Measurements from ENCODE around the gene CTAG1B.

CTAG1B gene

DNA sequence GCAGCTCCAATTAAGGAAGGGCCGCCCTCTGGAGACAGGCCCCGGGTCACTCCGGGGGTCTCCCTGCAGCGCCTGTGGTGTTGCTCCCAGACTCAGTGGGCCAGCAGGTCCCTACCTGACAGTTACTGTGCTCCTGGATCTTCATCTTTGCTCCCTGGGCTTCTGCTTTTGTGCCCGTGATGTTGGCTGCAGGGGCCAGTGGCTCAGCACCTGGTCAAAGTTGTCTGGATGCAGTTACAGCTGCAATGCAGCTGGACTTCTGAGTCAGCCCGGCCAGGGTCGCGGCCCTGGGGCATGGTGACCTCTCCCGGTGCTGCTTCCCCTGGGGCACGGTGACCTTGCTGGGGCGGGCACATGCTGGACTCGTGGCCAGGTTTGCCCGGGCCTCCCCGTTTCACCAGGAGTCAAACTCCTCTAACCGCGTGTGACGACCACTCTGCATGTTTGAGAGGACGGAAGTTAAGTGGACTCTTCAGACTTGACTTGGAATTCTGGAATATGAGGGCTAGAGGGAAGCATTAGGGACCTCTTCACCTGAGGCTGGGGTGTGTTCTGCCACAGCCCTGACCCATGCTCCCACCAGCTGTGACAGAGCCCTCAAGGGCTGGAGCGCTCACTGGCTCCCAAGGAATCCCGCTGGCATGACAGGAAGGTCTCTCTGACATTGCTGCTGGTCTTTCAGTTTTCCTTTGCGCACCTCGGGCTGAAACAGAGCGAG, 30.6 kb upstream of the CTAG1B start:
- TF ChIP-seq GATA2 (IDR thresholded peaks at IDR 0.05; ENCODE audit: low read depth, low read length) (no peak), GATA3 (IDR thresholded peaks at IDR 0.05; ENCODE audit: low read depth, low read length) (no peak)

DNA sequence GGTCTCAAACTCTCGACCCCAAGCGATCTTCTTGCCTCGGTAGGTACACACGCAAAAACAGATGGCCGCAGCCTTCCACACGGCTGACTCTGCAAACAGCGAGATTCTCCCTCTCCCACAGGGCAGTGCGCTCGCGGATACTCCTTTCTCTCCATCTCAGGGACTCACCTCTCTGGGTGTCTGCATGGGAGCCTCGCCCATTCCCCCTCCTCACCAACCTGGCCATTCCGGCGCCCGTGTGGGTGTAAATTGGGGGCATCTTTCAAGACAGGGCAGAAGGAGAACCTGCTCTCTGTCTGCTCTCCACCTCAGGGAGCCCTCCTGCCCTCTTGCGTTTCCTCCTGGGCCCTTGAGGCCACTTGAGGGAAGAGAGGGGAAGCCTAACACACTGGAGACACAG, 29.8 kb upstream of the CTAG1B start:
- TF ChIP-seq GATA2 (IDR thresholded peaks at IDR 0.05; ENCODE audit: low read depth, low read length) (no peak), GATA3 (IDR thresholded peaks at IDR 0.05; ENCODE audit: low read depth, low read length) (no peak)

DNA sequence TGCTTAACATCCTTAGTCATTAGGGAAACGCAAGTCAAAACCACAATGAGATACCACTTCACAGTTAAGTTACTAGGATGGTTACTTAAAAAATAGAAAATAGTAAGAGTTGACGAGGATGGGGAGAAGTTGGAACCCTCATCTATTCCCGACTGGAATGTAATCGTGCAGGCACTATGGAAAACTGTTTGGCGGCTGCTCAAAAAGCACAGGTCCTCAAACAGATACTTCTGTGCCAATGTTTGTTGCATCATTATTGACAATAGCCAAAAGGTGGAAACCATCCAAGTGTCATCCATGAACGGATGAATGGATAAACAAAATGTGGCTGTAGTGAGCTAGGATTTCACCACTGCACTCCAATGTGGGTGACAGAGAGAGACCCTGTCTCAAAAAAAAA, 11.7 kb downstream of the CTAG1B start:
- no peak for TF ChIP-seq GATA3 (IDR thresholded peaks at IDR 0.05; ENCODE audit: low read depth, low read length)

DNA sequence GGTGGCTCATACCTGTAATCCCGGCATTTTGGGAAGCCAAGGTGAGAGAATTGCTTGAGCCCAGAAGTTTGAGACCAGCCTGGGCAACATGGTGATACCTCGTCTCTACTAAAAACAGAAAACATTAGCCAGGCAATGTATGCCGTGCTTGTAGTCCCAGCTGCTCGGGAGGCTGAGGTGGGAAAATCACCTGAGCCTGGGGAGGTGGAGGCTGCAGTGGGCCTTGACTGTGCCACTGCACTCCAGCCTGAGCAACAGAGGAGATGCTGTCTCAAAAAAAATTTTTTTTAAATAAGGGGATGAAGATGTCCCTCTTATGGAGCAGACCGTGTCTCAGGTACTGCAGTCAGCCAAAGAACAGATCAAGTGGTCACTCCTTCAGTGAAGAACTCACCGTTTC, 13.5 kb downstream of the CTAG1B start:
- no peak for TF ChIP-seq GATA2 (IDR thresholded peaks at IDR 0.05; ENCODE audit: low read depth, low read length)
- TF ChIP-seq GATA3 (IDR thresholded peaks at IDR 0.05; ENCODE audit: low read depth, low read length), result no peak

DNA sequence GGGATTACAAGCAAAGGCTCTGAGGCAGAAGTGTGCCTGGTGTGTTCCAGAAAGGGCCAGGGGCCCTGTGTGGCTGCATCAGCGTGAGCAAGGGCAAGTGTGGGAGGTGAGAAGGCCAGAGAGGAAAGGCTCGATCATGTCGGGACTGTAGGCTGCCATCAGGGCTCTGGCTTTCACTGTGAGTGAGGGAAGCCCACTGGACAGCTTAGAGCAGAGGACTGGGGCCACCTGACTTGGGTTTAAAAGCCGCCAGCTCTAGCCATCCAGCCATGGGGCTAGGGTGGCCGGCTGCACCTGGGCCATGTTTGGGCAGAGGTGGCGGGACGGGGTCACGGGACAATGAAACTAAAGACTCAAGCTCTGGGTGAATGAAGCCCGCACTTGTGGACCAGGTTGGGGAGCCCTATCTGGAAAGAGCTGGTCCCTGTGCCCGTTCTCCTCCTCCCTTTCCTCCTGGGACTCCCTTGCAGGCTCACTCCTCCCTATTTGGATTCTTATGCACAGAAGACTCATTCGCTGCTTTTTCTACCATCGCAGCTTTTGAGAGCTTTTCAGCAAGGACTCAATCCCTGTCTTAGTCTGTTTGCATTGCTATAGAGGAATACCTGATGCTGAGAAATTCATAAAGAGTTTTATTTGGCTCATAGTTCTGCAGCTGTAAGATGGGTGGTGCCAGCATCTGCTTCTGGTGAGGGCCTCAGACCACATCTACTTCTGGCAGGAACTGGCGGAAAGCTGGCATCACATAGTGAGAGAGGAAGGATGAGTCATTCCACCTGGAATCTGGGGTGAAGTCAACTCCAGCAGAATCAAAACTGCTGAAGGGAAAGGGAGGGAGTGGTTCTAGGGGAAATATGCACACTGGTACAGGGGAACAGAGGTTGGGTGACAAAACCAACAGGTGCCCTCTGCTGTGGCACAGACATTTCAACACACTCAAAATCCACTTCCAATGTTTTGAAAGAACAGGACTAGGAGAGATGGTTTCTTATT, 15.3 kb downstream of the CTAG1B start:
- no peak for TF ChIP-seq GATA3 (IDR thresholded peaks at IDR 0.05; ENCODE audit: low read depth, low read length)
- TF ChIP-seq GATA2 (IDR thresholded peaks at IDR 0.05; ENCODE audit: low read depth, low read length), result no peak

DNA sequence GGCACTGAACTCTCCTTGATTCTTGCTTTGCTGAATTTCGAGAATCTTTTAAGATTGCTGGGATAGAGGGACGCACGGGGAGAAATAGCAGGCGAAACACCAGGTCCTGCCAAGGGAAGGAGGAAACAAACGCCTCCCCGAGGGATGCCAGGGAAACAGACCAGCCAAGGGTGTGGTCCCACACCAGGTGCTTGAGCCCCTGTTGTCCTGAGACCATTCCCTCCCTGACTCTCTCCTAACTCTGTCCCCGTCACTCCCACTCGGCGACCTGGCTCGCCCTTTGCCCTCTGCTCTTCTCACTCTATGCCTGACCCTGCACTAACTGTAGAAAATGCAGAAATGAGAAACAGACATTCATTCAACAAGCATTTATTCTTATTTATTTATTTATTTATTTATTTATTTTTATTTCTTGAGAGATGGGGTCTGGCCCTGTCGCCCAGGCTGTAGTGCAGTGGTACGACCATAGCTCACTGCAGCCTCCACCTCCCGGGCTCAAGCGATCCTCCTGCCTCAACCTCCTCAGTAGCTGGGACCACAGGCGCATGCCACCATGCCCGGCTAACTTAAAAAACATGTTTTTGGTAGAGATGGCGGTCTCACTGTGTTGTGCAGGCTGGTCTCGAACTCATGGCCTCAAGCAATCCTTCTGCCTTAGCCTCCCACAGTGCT, 16.2 kb downstream of the CTAG1B start:
- no peak for TF ChIP-seq GATA3 (IDR thresholded peaks at IDR 0.05; ENCODE audit: low read depth, low read length)
- TF ChIP-seq GATA2 (IDR thresholded peaks at IDR 0.05; ENCODE audit: low read depth, low read length), result no peak

DNA sequence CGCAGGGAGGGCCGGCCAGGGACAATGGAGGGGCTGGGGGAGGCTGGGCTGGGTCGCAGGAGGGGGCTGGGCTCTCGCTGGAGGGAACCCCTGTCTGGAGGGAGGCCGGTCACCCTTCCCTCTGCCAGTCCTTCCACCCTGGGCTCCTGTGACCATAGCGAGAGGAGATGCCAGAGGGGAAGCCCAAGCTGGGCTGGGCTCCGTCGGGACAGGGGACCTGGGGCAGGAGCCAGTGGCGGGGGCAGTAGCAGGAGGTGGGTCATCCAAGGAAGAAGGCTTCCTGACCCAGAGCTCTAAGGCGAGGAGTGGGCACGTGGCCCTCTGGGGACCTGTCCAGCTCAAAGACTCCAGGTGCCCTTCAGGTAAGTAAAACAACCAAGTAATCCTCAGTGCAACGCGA, 16.9 kb downstream of the CTAG1B start:
- TF ChIP-seq GATA3 (IDR thresholded peaks at IDR 0.05; ENCODE audit: low read depth, low read length) (no peak), GATA2 (IDR thresholded peaks at IDR 0.05; ENCODE audit: low read depth, low read length) (no peak)

DNA sequence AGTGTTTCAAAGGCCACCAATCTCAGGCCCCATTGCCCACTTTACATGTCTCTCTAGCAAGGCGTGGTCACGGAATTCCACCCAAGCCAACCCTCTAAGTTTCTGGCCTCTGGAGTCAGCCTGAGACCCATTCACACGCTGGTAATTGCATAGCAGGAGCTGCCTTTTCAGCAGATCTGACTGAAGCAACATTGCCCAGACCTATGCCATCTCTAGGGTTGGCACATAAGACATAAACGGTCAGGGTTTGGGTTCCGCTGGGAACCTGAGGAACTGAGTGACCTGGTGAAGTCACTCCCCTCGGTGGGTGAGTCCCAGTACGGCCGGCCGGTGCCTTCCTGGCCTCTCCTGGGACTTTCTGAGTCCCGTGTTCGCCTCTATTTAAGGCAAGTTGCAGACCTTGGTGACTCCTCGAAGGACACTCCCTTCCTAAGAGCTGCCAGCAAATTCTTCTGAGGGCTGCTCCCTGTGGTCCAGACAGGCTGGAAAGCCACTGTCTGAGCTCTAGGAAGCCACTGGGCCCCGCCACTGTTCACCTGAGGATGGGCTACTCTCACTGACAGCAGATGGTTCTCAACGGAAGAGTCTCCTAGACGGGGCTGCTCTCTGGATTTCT, 18.2 kb downstream of the CTAG1B start:
- TF ChIP-seq GATA3 (IDR thresholded peaks at IDR 0.05; ENCODE audit: low read depth, low read length) (no peak), GATA2 (IDR thresholded peaks at IDR 0.05; ENCODE audit: low read depth, low read length) (no peak)

DNA sequence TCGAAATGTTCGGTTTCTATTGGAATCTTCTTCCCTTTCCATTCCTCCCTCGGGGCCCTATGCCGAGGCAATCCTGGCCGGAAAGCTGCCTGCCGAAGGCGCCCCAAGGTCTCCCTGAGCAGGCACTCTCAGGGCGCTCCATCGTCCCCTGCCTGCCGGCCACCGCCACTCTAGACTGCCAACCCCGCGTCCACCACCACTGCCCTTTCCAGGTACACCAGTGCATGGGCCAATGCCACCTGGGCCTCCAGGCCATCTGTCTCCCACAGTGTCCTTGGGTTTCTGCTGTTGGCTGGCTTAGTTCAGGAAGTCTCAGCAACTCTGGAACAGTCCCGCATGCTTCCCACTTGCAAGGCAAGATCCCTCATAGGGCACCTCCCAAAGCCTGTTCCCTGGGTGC, 19.6 kb downstream of the CTAG1B start:
- no peak for TF ChIP-seq GATA3 (IDR thresholded peaks at IDR 0.05; ENCODE audit: low read depth, low read length)
- TF ChIP-seq GATA2 (IDR thresholded peaks at IDR 0.05; ENCODE audit: low read depth, low read length), result no peak

DNA sequence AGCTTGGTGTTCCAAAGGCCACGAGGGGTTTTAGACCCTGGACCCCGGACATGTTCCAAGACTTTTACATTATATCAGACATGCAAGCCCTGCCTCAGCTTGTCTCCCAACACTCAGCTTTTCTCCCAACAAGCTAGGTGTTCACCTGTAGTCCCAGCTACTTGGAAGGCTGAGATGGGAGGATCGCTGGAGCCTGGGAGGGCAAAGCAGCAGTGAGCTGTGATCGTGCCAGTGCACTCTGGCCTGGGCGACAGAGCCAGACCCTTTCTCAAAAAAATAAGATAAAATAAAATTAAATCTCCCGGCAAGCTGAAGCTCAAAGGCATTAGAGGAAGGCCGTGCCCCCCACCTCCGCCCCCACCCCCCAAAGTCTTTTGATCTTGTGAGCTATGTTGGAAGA, 20.4 kb downstream of the CTAG1B start:
- TF ChIP-seq GATA3 (IDR thresholded peaks at IDR 0.05; ENCODE audit: low read depth, low read length) (no peak), GATA2 (IDR thresholded peaks at IDR 0.05; ENCODE audit: low read depth, low read length) (no peak)

DNA sequence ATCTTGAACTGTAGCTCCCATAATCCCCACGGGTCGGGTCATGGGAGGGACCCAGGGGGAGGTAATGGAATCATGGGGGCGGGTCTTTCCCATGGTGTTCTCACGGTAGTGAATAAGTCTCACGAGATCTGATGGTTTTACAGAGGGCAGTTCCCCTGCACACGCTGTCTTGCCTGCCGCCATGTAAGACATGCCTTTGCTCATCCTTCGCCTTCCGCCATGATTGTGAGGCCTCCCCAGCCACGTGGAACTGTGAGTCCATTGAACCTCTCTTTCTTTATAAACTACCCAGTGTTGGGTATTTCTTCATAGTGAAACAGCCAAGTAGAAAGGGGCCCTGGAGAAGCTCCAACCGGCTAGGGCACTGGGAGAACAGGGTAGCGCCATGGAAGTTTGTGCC, 21.9 kb downstream of the CTAG1B start:
- no peak for TF ChIP-seq GATA2 (IDR thresholded peaks at IDR 0.05; ENCODE audit: low read depth, low read length)
- TF ChIP-seq GATA3 (IDR thresholded peaks at IDR 0.05; ENCODE audit: low read depth, low read length), result no peak

DNA sequence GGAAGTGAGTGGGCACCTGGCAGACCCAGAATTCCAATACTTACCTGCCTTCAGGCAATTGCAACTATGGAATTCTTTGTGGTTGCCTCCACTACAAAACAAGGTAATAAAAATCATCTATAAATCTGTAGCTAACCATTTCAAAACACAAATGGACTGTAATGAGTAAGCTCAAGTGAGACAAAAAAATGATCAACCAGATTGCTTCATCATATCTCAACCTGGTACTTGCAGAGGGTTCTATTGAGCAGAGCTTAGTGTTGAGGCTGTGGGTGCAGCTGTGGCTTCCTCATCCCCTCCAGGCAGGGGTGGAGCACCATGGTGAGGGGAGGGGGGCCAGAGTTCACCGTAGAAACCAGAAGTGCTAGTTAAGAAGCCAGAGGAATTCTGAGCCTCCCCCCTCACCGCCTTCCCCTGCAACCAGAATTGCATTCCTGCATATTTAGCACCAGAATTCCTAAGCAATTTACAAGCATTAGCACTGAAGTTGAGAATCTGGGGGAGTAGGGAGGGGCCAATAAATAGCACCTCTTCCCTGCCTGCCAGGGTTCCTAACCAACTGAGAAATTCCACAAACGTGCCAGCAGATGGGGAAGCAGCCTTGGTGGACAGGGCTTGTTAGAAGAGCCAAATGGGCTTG, 22.7 kb downstream of the CTAG1B start:
- TF ChIP-seq GATA3 (IDR thresholded peaks at IDR 0.05; ENCODE audit: low read depth, low read length) (no peak), GATA2 (IDR thresholded peaks at IDR 0.05; ENCODE audit: low read depth, low read length) (no peak)

DNA sequence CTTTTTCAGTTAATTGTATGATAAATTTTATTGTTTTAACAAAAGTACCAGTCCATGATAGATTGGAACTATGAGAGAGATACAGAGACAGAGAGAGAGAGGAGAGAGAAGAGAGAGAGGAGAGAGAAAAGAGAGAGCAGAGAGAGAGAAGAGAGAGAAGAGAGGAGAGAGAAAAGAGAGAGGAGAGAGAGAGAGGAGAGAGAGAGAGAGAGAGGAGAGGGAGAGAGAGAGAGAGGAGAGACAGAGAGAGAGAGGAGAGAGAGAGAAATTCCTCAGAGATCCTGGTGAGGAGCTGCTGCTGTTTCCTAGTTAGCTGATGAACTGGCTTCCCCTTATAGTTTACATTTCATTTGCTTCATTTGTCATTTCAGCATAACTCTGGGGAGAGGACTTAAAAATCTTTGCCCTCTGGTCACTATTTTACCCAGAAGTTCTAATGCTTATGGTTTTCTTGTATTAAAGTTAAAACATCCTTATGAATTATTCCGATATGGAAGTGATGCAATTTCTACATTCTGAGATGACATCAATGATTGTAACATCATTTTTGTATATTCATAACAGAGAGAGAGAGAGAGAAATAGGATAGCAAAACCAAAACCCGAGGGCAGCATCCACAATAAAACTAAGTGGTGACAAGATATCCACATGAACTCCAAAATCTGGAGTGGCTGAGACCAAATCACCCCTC, 23.4 kb downstream of the CTAG1B start:
- TF ChIP-seq GATA2 (IDR thresholded peaks at IDR 0.05; ENCODE audit: low read depth, low read length) (no peak), GATA3 (IDR thresholded peaks at IDR 0.05; ENCODE audit: low read depth, low read length) (no peak)

Measured in SH-SY5Y (cell line).